Neural cell (in vitro differentiated cells): ENCODE results near the gene ZBTB40. TPM values are rescaled to one million over a fixed set of nuclear protein-coding genes. Genes with fewer than 3 reads are reported as not detected.

ENCODE experiments used
- H2AFZ ChIP-seq: fragments of 200-600, 300-800 bp; sonication (generic), shearing (Covaris generic); 2 replicates; pipeline ENCODE4 v1.6.0; 2014; ENCODE audit warnings: low read depth, mild to moderate bottlenecking, antibody characterized with exemption, low read length, moderate library complexity
- H3F3A ChIP-seq: fragments of 200-600 bp; shearing (Covaris generic); 2 replicates; pipeline ENCODE4 v1.6.1; 2016; ENCODE audit warnings: mild to moderate bottlenecking, moderate library complexity, mixed read lengths, antibody characterized with exemption, low read length; ENCODE audit not compliant: insufficient read depth, poor library complexity, severe bottlenecking
- H3K27ac ChIP-seq: fragments of 200-600, 300-800 bp; sonication (generic), shearing (Covaris generic); 2 replicates; pipeline ENCODE4 v1.5.1; 2014; ENCODE audit warnings: mild to moderate bottlenecking, low read length, moderate library complexity
- H3K27me3 ChIP-seq: fragments of 300-800, 200-600 bp; sonication (generic), shearing (Covaris generic); 2 replicates; pipeline ENCODE4 v1.6.0; 2014; ENCODE audit warnings: mild to moderate bottlenecking, low read depth, low read length, moderate library complexity; ENCODE audit not compliant: insufficient read depth
- H3K36me3 ChIP-seq: fragments of 300-800, 200-600 bp; sonication (generic), shearing (Covaris generic); 2 replicates; pipeline ENCODE4 v1.5.1; 2014; ENCODE audit warnings: mild to moderate bottlenecking, antibody characterized with exemption, low read length, moderate library complexity; ENCODE audit not compliant: insufficient read depth
- H3K4me2 ChIP-seq: fragments of 300-800, 200-600 bp; sonication (generic), shearing (Covaris generic); 2 replicates; pipeline ENCODE4 v1.6.0; 2014; ENCODE audit warnings: mild to moderate bottlenecking, low read length
- H3K4me3 ChIP-seq: fragments of 300-800, 200-600 bp; sonication (generic), shearing (Covaris generic); 2 replicates; pipeline ENCODE4 v1.5.1; 2014; ENCODE audit warnings: mild to moderate bottlenecking, low read length, moderate library complexity
- H3K79me2 ChIP-seq: fragments of 200-600 bp; shearing (Covaris generic); replicated peaks from 2 replicates; pipeline ENCODE4 v1.6.0; 2014; ENCODE audit warnings: mild to moderate bottlenecking, low read length, moderate library complexity; ENCODE audit not compliant: insufficient read depth
- H3K9ac ChIP-seq: fragments of 300-800, 200-600 bp; sonication (generic), shearing (Covaris generic); 2 replicates; pipeline ENCODE4 v1.6.1; 2016; ENCODE audit warnings: mild to moderate bottlenecking, low read length, mixed read lengths
- H3K9me2 ChIP-seq: fragments of 200-600 bp; shearing (Covaris generic); 2 replicates; pipeline ENCODE4 v1.6.1; 2016; ENCODE audit warnings: mild to moderate bottlenecking, low read length, mixed read lengths; ENCODE audit not compliant: insufficient read depth
- H3K9me3 ChIP-seq: fragments of 200-600, 300-800 bp; sonication (generic), shearing (Covaris generic); 2 replicates; pipeline ENCODE4 v1.6.1; 2016; ENCODE audit warnings: mild to moderate bottlenecking, mixed run types, low read length, moderate library complexity, mixed read lengths
- H4K20me1 ChIP-seq: fragments of 200-600 bp; shearing (Covaris generic); 2 replicates; pipeline ENCODE4 v1.6.1; 2016; ENCODE audit warnings: mild to moderate bottlenecking, mixed run types; ENCODE audit not compliant: insufficient read depth
- CTCF ChIP-seq: fragments of 450-650 bp; IDR thresholded peaks from 2 replicates; pipeline ENCODE4 v1.5.1; 2014; ENCODE audit warnings: antibody characterized with exemption, mild to moderate bottlenecking, moderate library complexity; ENCODE audit not compliant: poor library complexity, severe bottlenecking
- EP300 ChIP-seq: fragments of 450-650 bp; conservative IDR thresholded peaks from 2 replicates; pipeline ENCODE4 v1.6.1; 2014; ENCODE audit warnings: antibody characterized with exemption, mild to moderate bottlenecking, moderate library complexity; ENCODE audit not compliant: poor library complexity, severe bottlenecking
- EZH2 ChIP-seq: fragments of 200-600, 300-800 bp; shearing (Covaris generic), sonication (generic); IDR thresholded peaks from 2 replicates; pipeline ENCODE4 v1.6.1; 2014; ENCODE audit warnings: antibody characterized with exemption, low read length, borderline replicate concordance, mild to moderate bottlenecking; ENCODE audit not compliant: insufficient read depth, poor library complexity, severe bottlenecking
- MXI1 ChIP-seq: fragments of 450-650 bp; conservative IDR thresholded peaks from 2 replicates; pipeline ENCODE4 v1.6.1; 2014; ENCODE audit warnings: antibody characterized with exemption, mild to moderate bottlenecking; ENCODE audit not compliant: poor library complexity, severe bottlenecking
- POLR2AphosphoS5 ChIP-seq: IDR thresholded peaks from 2 replicates; pipeline ENCODE4 v1.6.1; 2012
- RAD21 ChIP-seq: fragments of 450-650 bp; conservative IDR thresholded peaks from 2 replicates; pipeline ENCODE4 v1.6.1; 2014; ENCODE audit warnings: antibody characterized with exemption, mild to moderate bottlenecking, moderate library complexity
- REST ChIP-seq: IDR thresholded peaks from 2 replicates; pipeline ENCODE4 v1.6.1; 2012; ENCODE audit warnings: borderline replicate concordance
- SMC3 ChIP-seq: fragments of 450-650 bp; conservative IDR thresholded peaks from 2 replicates; pipeline ENCODE4 v1.6.1; 2014; ENCODE audit warnings: antibody characterized with exemption, mild to moderate bottlenecking, moderate library complexity; ENCODE audit not compliant: poor library complexity
- TAF1 ChIP-seq: IDR thresholded peaks from 2 replicates; pipeline ENCODE4 v1.6.1; 2012; ENCODE audit warnings: low read depth
- polyA plus RNA-seq: library from polyadenylated mRNA; depleted of rRNA; stranded (reverse); fragments of >200 nt; gene quantifications from 2 replicates; pipeline ENCODE4 v1.2.3, GENCODE V29; 2014

ZBTB40 gene
- polyA plus RNA-seq, 1 donor from 2014 or later: 12.7 TPM

GRCh38 chr1:22508329-22508728 is 56.7 kb downstream of the ZBTB40 start:
- Histone ChIP-seq H3K9me3 (no peaks in the 10 kb centered on the region), H3K79me2 (no peaks in the 10 kb centered on the region), H3K9me2 (no peaks in the 10 kb centered on the region), H3K36me3 (no peaks in the 10 kb centered on the region), H2AFZ (no peak overlapping the region), H3K9ac (no peak overlapping the region), H3K27me3 (no peaks in the 10 kb centered on the region), H3K4me3 (no peak overlapping the region), H3K4me2 (no peak overlapping the region), H3K27ac (peak overlapping the region; percentile 51), H3F3A (no peaks in the 10 kb centered on the region), H4K20me1 (no peaks in the 10 kb centered on the region)
- TF ChIP-seq RAD21 (no peak), TAF1 (no peak), MXI1 (no peak), SMC3 (no peak), EP300 (no peak), REST (no peak), POLR2AphosphoS5 (no peak), CTCF (no peak), EZH2 (no peak)

GRCh38 chr1:22508991-22509390 is 57.3 kb downstream of the ZBTB40 start:
- Histone ChIP-seq H3K4me3 (no peak overlapping the region), H3F3A (no peaks in the 10 kb centered on the region), H3K79me2 (no peaks in the 10 kb centered on the region), H3K27ac (no peak overlapping the region), H4K20me1 (no peaks in the 10 kb centered on the region), H3K4me2 (no peak overlapping the region), H3K9ac (no peak overlapping the region), H3K9me2 (no peaks in the 10 kb centered on the region), H2AFZ (no peak overlapping the region), H3K9me3 (no peaks in the 10 kb centered on the region), H3K36me3 (no peaks in the 10 kb centered on the region), H3K27me3 (no peaks in the 10 kb centered on the region)
- TF ChIP-seq SMC3 (no peak), REST (no peak), MXI1 (no peak), RAD21 (no peak), TAF1 (no peak), CTCF (no peak), EP300 (no peak), POLR2AphosphoS5 (no peak), EZH2 (no peak)
